Measurements from ENCODE around the gene UGT2A3. TPM values are rescaled to one million over a fixed set of nuclear protein-coding genes. Genes with fewer than 3 reads are reported as not detected.

UGT2A3 gene
- total and polyA plus RNA-seq, 2 of the 4 experiments (the other 2 are of a cell fraction) = not detected

DNA sequence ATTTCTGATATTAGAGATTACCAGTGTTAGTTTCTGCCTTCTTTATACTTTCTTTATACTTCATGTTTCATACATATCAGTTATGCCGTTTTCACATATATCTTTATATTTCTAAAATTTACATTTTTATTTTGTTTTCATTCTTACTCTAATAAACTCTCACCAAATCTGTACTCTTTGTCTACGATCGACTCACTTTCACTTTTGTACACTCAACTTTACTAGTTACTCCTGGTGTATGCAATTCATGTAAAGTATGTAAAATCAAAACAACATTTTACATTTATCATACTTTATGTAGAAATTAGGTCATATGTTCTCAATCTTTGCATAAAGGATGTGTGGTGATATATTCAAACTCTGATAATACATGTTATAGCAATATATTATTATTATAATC is 59.9 kb downstream of the UGT2A3 start:
- no peak overlapping the region for H3K14ac ChIP-seq (replicated peaks; ENCODE audit: low read depth, low read length)
- no peak overlapping the region for H3K23ac ChIP-seq (ENCODE audit: low read depth, low read length)
- POLR2A ChIA-PET (ENCODE audit: unreplicated experiment) = no interaction called here
- H3K56ac ChIP-seq (ENCODE audit: extremely low read depth, insufficient read depth, low read length) = no peak overlapping the region
- no peak overlapping the region for H3K4me2 ChIP-seq (ENCODE audit: low read depth, low read length)
- no peak overlapping the region for H3K27ac ChIP-seq (ENCODE audit: insufficient read depth, low read length)
- BruUV-seq (replicated peaks) = no TSS peak
- intact Hi-C loops (cut with micrococcal nuclease) (no loop called here), in situ Hi-C loops (cut with MboI; ENCODE audit: low sequenced_read_pairs) (no loop called here), dilution Hi-C loops (cut with HindIII; ENCODE audit: low sequenced_read_pairs, unreplicated experiment) (no loop called here)
- no peak overlapping the region for H2AFZ ChIP-seq (replicated peaks; ENCODE audit: low read length, poor library complexity)
- H4K91ac ChIP-seq (ENCODE audit: insufficient read depth, low read depth, low read length) = no peak overlapping the region
- H2BK20ac ChIP-seq (ENCODE audit: low read depth, low read length) = no peak overlapping the region
- H4K8ac ChIP-seq (ENCODE audit: low read depth in 2 of 2, low read length in 2 of 2) = no peak overlapping the region
- no peak overlapping the region for H3K9ac ChIP-seq (ENCODE audit: low read depth, low read length)
- no peaks in the 10 kb centered on the region for H3K9me3 ChIP-seq (ENCODE audit: control insufficient read depth, insufficient read depth, low read length)
- H3K27me3 ChIP-seq (ENCODE audit: control insufficient read depth, insufficient read depth, low read length) = no peaks in the 10 kb centered on the region
- H3K18ac ChIP-seq (ENCODE audit: low read depth, low read length) = no peak overlapping the region
- DNase-seq (no peak), ATAC-seq (ENCODE audit: low read depth) (no peak)
- no peak overlapping the region for H3K4me3 ChIP-seq (ENCODE audit: insufficient read depth, low read depth, low read length)
- no peak overlapping the region for H2AK9ac ChIP-seq (replicated peaks; ENCODE audit: low read depth, low read length, poor library complexity)
- WGBS, 2 experiments (ENCODE audit: extremely low coverage in 2 of 2, insufficient read length in 1 of 2) = 100% methylated on average over 1 of the region's 3 CpGs; no CpG with 5 or more reads in 1 of the 2 experiments
- no peak overlapping the region for H2BK5ac ChIP-seq (ENCODE audit: low read depth, low read length, poor library complexity, severe bottlenecking)
- H2AK5ac ChIP-seq (ENCODE audit: low read depth, low read length) = no peak overlapping the region
- H4K20me1 ChIP-seq (ENCODE audit: insufficient read depth, low read length) = no peaks in the 10 kb centered on the region
- H3K4ac ChIP-seq (ENCODE audit: low read depth, low read length) = no peak overlapping the region
- H4K5ac ChIP-seq (ENCODE audit: low read depth, low read length) = no peak overlapping the region
- H3K79me1 ChIP-seq (ENCODE audit: low read depth in 1 of 2, low read length in 2 of 2) = no peaks in the 10 kb centered on the region
- no peaks in the 10 kb centered on the region for H3K9me1 ChIP-seq (ENCODE audit: insufficient read depth, low read length)
- TF ChIP-seq POLR2A (IDR thresholded peaks at IDR 0.05; ENCODE audit: low read depth, low read length) = no peak
- no peak for TF ChIP-seq NFE2L2 (IDR thresholded peaks at IDR 0.05; ENCODE audit: low read depth, low read length)
- no peak for TF ChIP-seq SMC3 (IDR thresholded peaks at IDR 0.05; ENCODE audit: low read depth, low read length)
- TF ChIP-seq CTCF (conservative IDR thresholded peaks at IDR 0.05; ENCODE audit: low read depth, low read length) = no peak
- no peak for TF ChIP-seq CEBPB (IDR thresholded peaks at IDR 0.05; ENCODE audit: low read depth, low read length)
- no peak for TF ChIP-seq MAZ (IDR thresholded peaks at IDR 0.05; ENCODE audit: borderline replicate concordance, low read depth, low read length)
- TF ChIP-seq MXI1 (IDR thresholded peaks at IDR 0.05; ENCODE audit: borderline replicate concordance, low read depth, low read length) = no peak
- no peak for TF ChIP-seq MAFK (IDR thresholded peaks at IDR 0.05; ENCODE audit: low read depth, low read length)
- TF ChIP-seq RCOR1 (IDR thresholded peaks at IDR 0.05; ENCODE audit: insufficient replicate concordance, low read length) = no peak
- TF ChIP-seq BHLHE40 (IDR thresholded peaks at IDR 0.05; ENCODE audit: low read depth, low read length) = no peak
- no peak for TF ChIP-seq CHD1 (IDR thresholded peaks at IDR 0.05; ENCODE audit: low read depth, low read length)
- no peak for TF ChIP-seq RFX5 (IDR thresholded peaks at IDR 0.05; ENCODE audit: low read depth, low read length)
- TF ChIP-seq FOS (IDR thresholded peaks at IDR 0.05; ENCODE audit: low read depth, low read length) = no peak
- TF ChIP-seq, protein P1, sequence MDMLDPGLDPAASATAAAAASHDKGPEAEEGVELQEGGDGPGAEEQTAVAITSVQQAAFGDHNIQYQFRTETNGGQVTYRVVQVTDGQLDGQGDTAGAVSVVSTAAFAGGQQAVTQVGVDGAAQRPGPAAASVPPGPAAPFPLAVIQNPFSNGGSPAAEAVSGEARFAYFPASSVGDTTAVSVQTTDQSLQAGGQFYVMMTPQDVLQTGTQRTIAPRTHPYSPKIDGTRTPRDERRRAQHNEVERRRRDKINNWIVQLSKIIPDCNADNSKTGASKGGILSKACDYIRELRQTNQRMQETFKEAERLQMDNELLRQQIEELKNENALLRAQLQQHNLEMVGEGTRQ (IDR thresholded peaks at IDR 0.05; ENCODE audit: low read depth, low read length) = no peak
- TF ChIP-seq, protein P2, sequence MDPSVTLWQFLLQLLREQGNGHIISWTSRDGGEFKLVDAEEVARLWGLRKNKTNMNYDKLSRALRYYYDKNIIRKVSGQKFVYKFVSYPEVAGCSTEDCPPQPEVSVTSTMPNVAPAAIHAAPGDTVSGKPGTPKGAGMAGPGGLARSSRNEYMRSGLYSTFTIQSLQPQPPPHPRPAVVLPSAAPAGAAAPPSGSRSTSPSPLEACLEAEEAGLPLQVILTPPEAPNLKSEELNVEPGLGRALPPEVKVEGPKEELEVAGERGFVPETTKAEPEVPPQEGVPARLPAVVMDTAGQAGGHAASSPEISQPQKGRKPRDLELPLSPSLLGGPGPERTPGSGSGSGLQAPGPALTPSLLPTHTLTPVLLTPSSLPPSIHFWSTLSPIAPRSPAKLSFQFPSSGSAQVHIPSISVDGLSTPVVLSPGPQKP (IDR thresholded peaks at IDR 0.05; ENCODE audit: borderline replicate concordance, low read depth, low read length) = no peak
- TF ChIP-seq RAD21 (IDR thresholded peaks at IDR 0.05; ENCODE audit: low read length) = no peak
- H2BK120ac ChIP-seq (ENCODE audit: low read depth, low read length) = no peak overlapping the region
- CTCF ChIA-PET = no interaction called here
- no peaks in the 10 kb centered on the region for H3K36me3 ChIP-seq (ENCODE audit: control insufficient read depth, insufficient read depth, low read length)
- no peaks in the 10 kb centered on the region for H3K4me1 ChIP-seq (ENCODE audit: control insufficient read depth, insufficient read depth, low read length)
- H2BK15ac ChIP-seq (ENCODE audit: low read depth, low read length) = no peak overlapping the region
